ENCODE results near the gene NIBAN1.

DNA sequence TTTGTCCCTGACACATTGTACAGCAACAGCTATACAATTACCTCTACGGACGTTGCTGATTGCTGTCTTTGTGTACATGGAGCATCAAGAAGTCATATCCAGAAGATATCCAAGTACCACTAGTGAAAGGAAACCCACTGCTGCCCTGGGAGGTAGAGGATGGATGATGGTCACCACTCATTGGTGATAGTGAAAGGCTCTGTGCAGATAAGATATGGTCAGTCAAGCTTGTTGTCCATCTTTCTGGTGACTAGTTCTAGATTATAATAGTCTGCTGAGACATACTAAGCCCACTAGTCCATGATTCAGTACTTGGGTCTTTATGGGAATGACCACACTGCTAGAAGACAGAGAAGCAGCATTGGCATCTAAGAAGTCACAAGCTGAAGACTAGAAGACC is 30.3 kb downstream of the NIBAN1 start:
- TF ChIP-seq, protein P1, sequence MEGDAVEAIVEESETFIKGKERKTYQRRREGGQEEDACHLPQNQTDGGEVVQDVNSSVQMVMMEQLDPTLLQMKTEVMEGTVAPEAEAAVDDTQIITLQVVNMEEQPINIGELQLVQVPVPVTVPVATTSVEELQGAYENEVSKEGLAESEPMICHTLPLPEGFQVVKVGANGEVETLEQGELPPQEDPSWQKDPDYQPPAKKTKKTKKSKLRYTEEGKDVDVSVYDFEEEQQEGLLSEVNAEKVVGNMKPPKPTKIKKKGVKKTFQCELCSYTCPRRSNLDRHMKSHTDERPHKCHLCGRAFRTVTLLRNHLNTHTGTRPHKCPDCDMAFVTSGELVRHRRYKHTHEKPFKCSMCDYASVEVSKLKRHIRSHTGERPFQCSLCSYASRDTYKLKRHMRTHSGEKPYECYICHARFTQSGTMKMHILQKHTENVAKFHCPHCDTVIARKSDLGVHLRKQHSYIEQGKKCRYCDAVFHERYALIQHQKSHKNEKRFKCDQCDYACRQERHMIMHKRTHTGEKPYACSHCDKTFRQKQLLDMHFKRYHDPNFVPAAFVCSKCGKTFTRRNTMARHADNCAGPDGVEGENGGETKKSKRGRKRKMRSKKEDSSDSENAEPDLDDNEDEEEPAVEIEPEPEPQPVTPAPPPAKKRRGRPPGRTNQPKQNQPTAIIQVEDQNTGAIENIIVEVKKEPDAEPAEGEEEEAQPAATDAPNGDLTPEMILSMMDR (IDR thresholded peaks at IDR 0.05; ENCODE audit: extremely low read depth in 1 of 2, insufficient read depth in 1 of 2, low read depth in 1 of 2, low read length in 2 of 2) = no peak
- TF ChIP-seq EZH2 (IDR thresholded peaks at IDR 0.05; ENCODE audit: borderline replicate concordance, low read depth, low read length, severe bottlenecking) = no peak
- no peak for TF ChIP-seq POLR2AphosphoS5 (IDR thresholded peaks at IDR 0.05; ENCODE audit: insufficient read depth, low read depth, low read length)
- no peak for TF ChIP-seq JUN (IDR thresholded peaks at IDR 0.05; ENCODE audit: borderline replicate concordance, insufficient read depth, insufficient read length, low read depth)
- TF ChIP-seq MAX (IDR thresholded peaks at IDR 0.05; ENCODE audit: insufficient read depth, insufficient read length) = no peak
- no peak for TF ChIP-seq FOS (IDR thresholded peaks at IDR 0.05; ENCODE audit: borderline replicate concordance, insufficient read depth, low read length)
- no peak for TF ChIP-seq POLR2A (IDR thresholded peaks at IDR 0.05; ENCODE audit: low read depth, low read length)
- no peak for TF ChIP-seq MYC (IDR thresholded peaks at IDR 0.05; ENCODE audit: low read depth, low read length)

Measured in endothelial cell of umbilical vein (primary cell).